GM12878 (cell line): Measurements from ENCODE around the gene ATP5PO. TPM values are rescaled to one million over a fixed set of nuclear protein-coding genes. Genes with fewer than 3 reads are reported as not detected.

Source experiments
- CBX3 ChIP-seq: fragments of 200-600 bp; sonication (generic); IDR thresholded peaks from 2 replicates; pipeline ENCODE4 v1.6.1; 2016; ENCODE audit warnings: low read depth, borderline replicate concordance
- CEBPB ChIP-seq, 2 experiments: fragments of 150-350 bp in 1 of 2; IDR thresholded peaks; 2 replicates each; pipeline ENCODE4 v1.6.1; 2012 to 2014; ENCODE audit warnings: low read depth in 2 of 2, low read length in 2 of 2, borderline replicate concordance in 1 of 2, inconsistent platforms in 1 of 2
- DPF2 ChIP-seq: fragments of 450-650 bp; IDR thresholded peaks from 2 replicates; pipeline ENCODE4 v1.6.1; 2017; ENCODE audit warnings: mild to moderate bottlenecking
- FOXM1 ChIP-seq: IDR thresholded peaks from 2 replicates; pipeline ENCODE4 v1.6.1; 2012; ENCODE audit warnings: low read depth, mild to moderate bottlenecking, inconsistent platforms, low read length, moderate library complexity
- IKZF1 ChIP-seq: fragments of 450-650 bp; conservative IDR thresholded peaks from 2 replicates; pipeline ENCODE4 v1.6.1; 2017; ENCODE audit warnings: antibody characterized with exemption, mild to moderate bottlenecking
- JUNB ChIP-seq: IDR thresholded peaks from 2 replicates; pipeline ENCODE4 v1.6.1; 2016; ENCODE audit warnings: antibody characterized with exemption, mild to moderate bottlenecking
- MTA3 ChIP-seq: IDR thresholded peaks from 2 replicates; pipeline ENCODE4 v1.6.1; 2012; ENCODE audit warnings: low read length, inconsistent platforms, borderline replicate concordance
- NFYA ChIP-seq: IDR thresholded peaks from 2 replicates; pipeline ENCODE4 v1.6.1; 2011; ENCODE audit warnings: low read depth, mild to moderate bottlenecking, low read length, improper control_type of control experiment, borderline replicate concordance
- POLR2AphosphoS5 ChIP-seq: IDR thresholded peaks from 2 replicates; pipeline ENCODE4 v1.6.1; 2011; ENCODE audit warnings: mild to moderate bottlenecking, low read length, inconsistent platforms
- STAT3 ChIP-seq: IDR thresholded peaks from 2 replicates; pipeline ENCODE4 v1.6.1; 2011; ENCODE audit warnings: low read depth, low read length, improper control_type of control experiment
- ZBED1 ChIP-seq: IDR thresholded peaks from 2 replicates; pipeline ENCODE4 v1.6.1; 2016; ENCODE audit warnings: borderline replicate concordance
- ZSCAN29 ChIP-seq: fragments of 450-650 bp; IDR thresholded peaks from 2 replicates; pipeline ENCODE4 v1.6.1; 2017; ENCODE audit warnings: mild to moderate bottlenecking, moderate library complexity
- polyA plus RNA-seq, 11 experiments: library from polyadenylated mRNA; depleted of rRNA in 4 of 11; unstranded in 6 of 11; stranded (reverse) in 5 of 11; fragments of >200 nt; fragmentation: Nextera tagmentation in 4 of 11; fragmentation: Illumina TruSeq in 1 of 11; extraction: Ambion mirVana in 4 of 11; extraction: Trizol in 1 of 11; gene quantifications; 1 replicate in 1 of 11; 2 replicates in 10 of 11; pipeline versions ENCODE4 v1.2.1 to v1.2.3, GENCODE V29; 2011 to 2016; ENCODE audit warnings: inconsistent platforms in 2 of 11, missing spikeins in 2 of 11, low read depth in 1 of 11
- total RNA-seq, 4 experiments: library from RNA; depleted of rRNA in 3 of 4; stranded (reverse); fragments of >200 nt in 3 of 4; fragmentation: Illumina TruSeq in 1 of 4; extraction: Trizol in 1 of 4; gene quantifications; 2 replicates each; pipeline versions ENCODE4 v1.2.1 to v1.2.3, GENCODE V29; 2013 to 2021
- TF ChIP-seq, protein P1 (sequence below): IDR thresholded peaks from 2 replicates; pipeline ENCODE4 v1.6.1; 2011; ENCODE audit warnings: mild to moderate bottlenecking, low read depth, low read length, moderate library complexity; ENCODE audit not compliant: insufficient replicate concordance
- TF ChIP-seq, protein P2 (sequence below): IDR thresholded peaks from 2 replicates; pipeline ENCODE4 v1.6.1; 2012; ENCODE audit warnings: mild to moderate bottlenecking, low read depth, low read length
- TF ChIP-seq, protein P3 (sequence below): IDR thresholded peaks from 2 replicates; pipeline ENCODE4 v1.6.1; 2011; ENCODE audit warnings: borderline replicate concordance, low read depth, mild to moderate bottlenecking, moderate library complexity, mixed read lengths, low read length; ENCODE audit not compliant: insufficient read depth; ENCODE audit errors: extremely low read length
- TF ChIP-seq, protein P4 (sequence below): fragments of 450-650 bp; IDR thresholded peaks from 2 replicates; pipeline ENCODE4 v1.6.1; 2017; ENCODE audit warnings: mild to moderate bottlenecking, moderate library complexity
- TF ChIP-seq, protein P5 (sequence below): IDR thresholded peaks from 2 replicates; pipeline ENCODE4 v1.6.1; 2011; ENCODE audit warnings: low read depth, low read length, improper control_type of control experiment, borderline replicate concordance

Gene ATP5PO
- total and polyA plus RNA-seq, 10 of the 15 experiments (the other 5 are each of a cell fraction or from before 2014, with no cell fraction given) = 251 to 1,656 (median 470) TPM

DNA sequence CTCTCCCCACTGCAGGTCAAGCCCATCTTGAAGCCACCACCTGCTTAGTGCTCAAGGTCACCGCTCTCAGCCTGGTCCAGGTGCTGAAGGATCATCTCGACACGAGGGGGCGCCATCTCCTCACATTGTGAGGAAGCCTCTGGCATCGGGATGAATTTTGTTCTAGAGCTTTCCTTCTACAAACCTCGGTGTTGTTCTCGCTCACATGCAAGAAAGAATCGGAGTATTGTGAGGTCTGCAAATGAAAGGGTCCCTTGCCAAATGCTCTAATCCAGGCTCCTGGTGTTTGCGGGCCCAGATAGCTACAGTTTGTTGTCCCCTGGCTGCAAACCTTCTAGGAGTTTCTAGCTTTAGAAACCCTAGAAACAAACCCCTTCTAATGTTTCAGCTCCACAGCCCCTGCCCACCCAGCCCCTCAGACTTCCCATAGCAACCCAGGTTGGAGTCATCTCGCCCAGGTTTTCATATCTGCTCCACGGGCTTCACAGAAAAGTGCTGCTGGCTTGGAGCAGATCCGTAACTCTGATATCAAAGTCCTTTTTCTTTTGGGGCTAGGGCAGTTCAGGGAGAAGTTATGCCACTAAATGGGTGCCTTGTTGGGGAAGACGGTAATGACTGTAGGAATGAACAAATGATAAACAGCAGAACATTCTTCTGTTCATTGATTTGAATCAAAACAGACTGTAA lies 8.6 kb upstream of the ATP5PO start (continued):
- TF ChIP-seq, protein P1, sequence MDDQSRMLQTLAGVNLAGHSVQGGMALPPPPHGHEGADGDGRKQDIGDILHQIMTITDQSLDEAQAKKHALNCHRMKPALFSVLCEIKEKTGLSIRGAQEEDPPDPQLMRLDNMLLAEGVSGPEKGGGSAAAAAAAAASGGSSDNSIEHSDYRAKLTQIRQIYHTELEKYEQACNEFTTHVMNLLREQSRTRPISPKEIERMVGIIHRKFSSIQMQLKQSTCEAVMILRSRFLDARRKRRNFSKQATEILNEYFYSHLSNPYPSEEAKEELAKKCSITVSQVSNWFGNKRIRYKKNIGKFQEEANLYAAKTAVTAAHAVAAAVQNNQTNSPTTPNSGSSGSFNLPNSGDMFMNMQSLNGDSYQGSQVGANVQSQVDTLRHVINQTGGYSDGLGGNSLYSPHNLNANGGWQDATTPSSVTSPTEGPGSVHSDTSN = no peak
- TF ChIP-seq DPF2 (no peak), STAT3 (no peak), CBX3 (no peak), ZSCAN29 (peak; percentile 72; the same call in 1 of the 2 replicates), POLR2AphosphoS5 (no peak), NFYA (no peak), JUNB (no peak), IKZF1 (peak; percentile 19; the same call in 1 of the 2 replicates), ZBED1 (no peak), CEBPB (IDR thresholded peaks at IDR 0.05; ENCODE audit: borderline replicate concordance in 1 of 2, low read depth in 2 of 2, low read length in 2 of 2) (no peak), FOXM1 (peak; percentile 34; the same call in 1 of the 2 replicates), MTA3 (no peak)
- TF ChIP-seq, protein P2, sequence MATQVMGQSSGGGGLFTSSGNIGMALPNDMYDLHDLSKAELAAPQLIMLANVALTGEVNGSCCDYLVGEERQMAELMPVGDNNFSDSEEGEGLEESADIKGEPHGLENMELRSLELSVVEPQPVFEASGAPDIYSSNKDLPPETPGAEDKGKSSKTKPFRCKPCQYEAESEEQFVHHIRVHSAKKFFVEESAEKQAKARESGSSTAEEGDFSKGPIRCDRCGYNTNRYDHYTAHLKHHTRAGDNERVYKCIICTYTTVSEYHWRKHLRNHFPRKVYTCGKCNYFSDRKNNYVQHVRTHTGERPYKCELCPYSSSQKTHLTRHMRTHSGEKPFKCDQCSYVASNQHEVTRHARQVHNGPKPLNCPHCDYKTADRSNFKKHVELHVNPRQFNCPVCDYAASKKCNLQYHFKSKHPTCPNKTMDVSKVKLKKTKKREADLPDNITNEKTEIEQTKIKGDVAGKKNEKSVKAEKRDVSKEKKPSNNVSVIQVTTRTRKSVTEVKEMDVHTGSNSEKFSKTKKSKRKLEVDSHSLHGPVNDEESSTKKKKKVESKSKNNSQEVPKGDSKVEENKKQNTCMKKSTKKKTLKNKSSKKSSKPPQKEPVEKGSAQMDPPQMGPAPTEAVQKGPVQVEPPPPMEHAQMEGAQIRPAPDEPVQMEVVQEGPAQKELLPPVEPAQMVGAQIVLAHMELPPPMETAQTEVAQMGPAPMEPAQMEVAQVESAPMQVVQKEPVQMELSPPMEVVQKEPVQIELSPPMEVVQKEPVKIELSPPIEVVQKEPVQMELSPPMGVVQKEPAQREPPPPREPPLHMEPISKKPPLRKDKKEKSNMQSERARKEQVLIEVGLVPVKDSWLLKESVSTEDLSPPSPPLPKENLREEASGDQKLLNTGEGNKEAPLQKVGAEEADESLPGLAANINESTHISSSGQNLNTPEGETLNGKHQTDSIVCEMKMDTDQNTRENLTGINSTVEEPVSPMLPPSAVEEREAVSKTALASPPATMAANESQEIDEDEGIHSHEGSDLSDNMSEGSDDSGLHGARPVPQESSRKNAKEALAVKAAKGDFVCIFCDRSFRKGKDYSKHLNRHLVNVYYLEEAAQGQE = no peak
- TF ChIP-seq, protein P3, sequence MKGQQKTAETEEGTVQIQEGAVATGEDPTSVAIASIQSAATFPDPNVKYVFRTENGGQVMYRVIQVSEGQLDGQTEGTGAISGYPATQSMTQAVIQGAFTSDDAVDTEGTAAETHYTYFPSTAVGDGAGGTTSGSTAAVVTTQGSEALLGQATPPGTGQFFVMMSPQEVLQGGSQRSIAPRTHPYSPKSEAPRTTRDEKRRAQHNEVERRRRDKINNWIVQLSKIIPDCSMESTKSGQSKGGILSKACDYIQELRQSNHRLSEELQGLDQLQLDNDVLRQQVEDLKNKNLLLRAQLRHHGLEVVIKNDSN = no peak
- TF ChIP-seq, protein P4, sequence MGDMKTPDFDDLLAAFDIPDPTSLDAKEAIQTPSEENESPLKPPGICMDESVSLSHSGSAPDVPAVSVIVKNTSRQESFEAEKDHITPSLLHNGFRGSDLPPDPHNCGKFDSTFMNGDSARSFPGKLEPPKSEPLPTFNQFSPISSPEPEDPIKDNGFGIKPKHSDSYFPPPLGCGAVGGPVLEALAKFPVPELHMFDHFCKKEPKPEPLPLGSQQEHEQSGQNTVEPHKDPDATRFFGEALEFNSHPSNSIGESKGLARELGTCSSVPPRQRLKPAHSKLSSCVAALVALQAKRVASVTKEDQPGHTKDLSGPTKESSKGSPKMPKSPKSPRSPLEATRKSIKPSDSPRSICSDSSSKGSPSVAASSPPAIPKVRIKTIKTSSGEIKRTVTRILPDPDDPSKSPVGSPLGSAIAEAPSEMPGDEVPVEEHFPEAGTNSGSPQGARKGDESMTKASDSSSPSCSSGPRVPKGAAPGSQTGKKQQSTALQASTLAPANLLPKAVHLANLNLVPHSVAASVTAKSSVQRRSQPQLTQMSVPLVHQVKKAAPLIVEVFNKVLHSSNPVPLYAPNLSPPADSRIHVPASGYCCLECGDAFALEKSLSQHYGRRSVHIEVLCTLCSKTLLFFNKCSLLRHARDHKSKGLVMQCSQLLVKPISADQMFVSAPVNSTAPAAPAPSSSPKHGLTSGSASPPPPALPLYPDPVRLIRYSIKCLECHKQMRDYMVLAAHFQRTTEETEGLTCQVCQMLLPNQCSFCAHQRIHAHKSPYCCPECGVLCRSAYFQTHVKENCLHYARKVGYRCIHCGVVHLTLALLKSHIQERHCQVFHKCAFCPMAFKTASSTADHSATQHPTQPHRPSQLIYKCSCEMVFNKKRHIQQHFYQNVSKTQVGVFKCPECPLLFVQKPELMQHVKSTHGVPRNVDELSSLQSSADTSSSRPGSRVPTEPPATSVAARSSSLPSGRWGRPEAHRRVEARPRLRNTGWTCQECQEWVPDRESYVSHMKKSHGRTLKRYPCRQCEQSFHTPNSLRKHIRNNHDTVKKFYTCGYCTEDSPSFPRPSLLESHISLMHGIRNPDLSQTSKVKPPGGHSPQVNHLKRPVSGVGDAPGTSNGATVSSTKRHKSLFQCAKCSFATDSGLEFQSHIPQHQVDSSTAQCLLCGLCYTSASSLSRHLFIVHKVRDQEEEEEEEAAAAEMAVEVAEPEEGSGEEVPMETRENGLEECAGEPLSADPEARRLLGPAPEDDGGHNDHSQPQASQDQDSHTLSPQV = no peak
- TF ChIP-seq, protein P5, sequence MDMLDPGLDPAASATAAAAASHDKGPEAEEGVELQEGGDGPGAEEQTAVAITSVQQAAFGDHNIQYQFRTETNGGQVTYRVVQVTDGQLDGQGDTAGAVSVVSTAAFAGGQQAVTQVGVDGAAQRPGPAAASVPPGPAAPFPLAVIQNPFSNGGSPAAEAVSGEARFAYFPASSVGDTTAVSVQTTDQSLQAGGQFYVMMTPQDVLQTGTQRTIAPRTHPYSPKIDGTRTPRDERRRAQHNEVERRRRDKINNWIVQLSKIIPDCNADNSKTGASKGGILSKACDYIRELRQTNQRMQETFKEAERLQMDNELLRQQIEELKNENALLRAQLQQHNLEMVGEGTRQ = no peak
